WERI-Rb-1 (cell line): ENCODE measurements around the gene MAK.
"Not testable (repeated sequence)": the region's sequence is repeated elsewhere in the genome, so short reads cannot be mapped to it uniquely, and the experiment has no call there.

Source experiments
- DNase-seq: peaks from one replicate; pipeline ENCODE4 v3.0.0-alpha.2; 2020
- H3K27ac ChIP-seq: fragments of 250-450 bp; sonication (Bioruptor Pico); 2 replicates; pipeline ENCODE4 v1.5.1; 2020; ENCODE audit warnings: mild to moderate bottlenecking, moderate library complexity
- H3K27me3 ChIP-seq: fragments of 250-450 bp; sonication (Bioruptor Pico); 2 replicates; pipeline ENCODE4 v1.5.1; 2021; ENCODE audit warnings: mild to moderate bottlenecking, low read depth, moderate library complexity; ENCODE audit not compliant: insufficient read depth, severe bottlenecking
- H3K36me3 ChIP-seq: fragments of 250-450 bp; sonication (Bioruptor Pico); 2 replicates; pipeline ENCODE4 v1.5.1; 2020; ENCODE audit warnings: mild to moderate bottlenecking, moderate library complexity
- H3K4me3 ChIP-seq: 2 replicates; pipeline ENCODE4 v1.5.1; 2011; ENCODE audit warnings: low read depth, mild to moderate bottlenecking, control low read depth, low read length
- H3K9me3 ChIP-seq: fragments of 250-450 bp; sonication (Bioruptor Pico); 2 replicates; pipeline ENCODE4 v1.5.1; 2021; ENCODE audit warnings: mild to moderate bottlenecking, moderate library complexity; ENCODE audit not compliant: severe bottlenecking
- CTCF ChIP-seq: IDR thresholded peaks from 2 replicates; pipeline ENCODE4 v1.5.1; 2011; ENCODE audit warnings: low read depth, mild to moderate bottlenecking, control low read depth, inconsistent platforms, low read length

The MAK gene

GRCh38 chr6:10831609-10832008, 6.7 kb downstream of the MAK start:
- Histone ChIP-seq H3K4me3 (no peak overlapping the region), H3K27me3 (no peaks in the 10 kb centered on the region), H3K36me3 (peaks cover 94% of the 10 kb centered on the region), H3K27ac (no peak overlapping the region), H3K9me3 (peaks cover 11% of the 10 kb centered on the region)
- no peak for DNase-seq
- no peak for TF ChIP-seq CTCF

GRCh38 chr6:10824819-10825218, 13.5 kb downstream of the MAK start:
- DNase-seq, result no peak
- Histone ChIP-seq H3K4me3 (no peak overlapping the region), H3K9me3 (no peaks in the 10 kb centered on the region), H3K27me3 (no peaks in the 10 kb centered on the region), H3K27ac (no peak overlapping the region), H3K36me3 (peaks cover 95% of the 10 kb centered on the region)
- no peak for TF ChIP-seq CTCF

GRCh38 chr6:10824297-10824696, 14.0 kb downstream of the MAK start:
- TF ChIP-seq CTCF, result no peak
- no peak overlapping the region for H3K27ac ChIP-seq
- no peaks in the 10 kb centered on the region for H3K27me3 ChIP-seq
- no peaks in the 10 kb centered on the region for H3K9me3 ChIP-seq
- DNase-seq, result no peak
- peaks cover 95% of the 10 kb centered on the region for H3K36me3 ChIP-seq
- H3K4me3 ChIP-seq, result no peak overlapping the region

- peaks cover 89% of the 10 kb centered on the region for H3K36me3 ChIP-seq
- H3K9me3 ChIP-seq, H3K27me3 ChIP-seq, DNase-seq, H3K27ac ChIP-seq, H3K4me3 ChIP-seq: not testable (repeated sequence)
These were observed 24.2 kb downstream of the MAK start for GRCh38 chr6:10814176-10814575.

- H3K9me3 ChIP-seq, result no peaks in the 10 kb centered on the region
- no peak overlapping the region for H3K4me3 ChIP-seq
- TF ChIP-seq CTCF, result no peak
- no peak overlapping the region for H3K27ac ChIP-seq
- DNase-seq, result no peak
- H3K27me3 ChIP-seq, result no peaks in the 10 kb centered on the region
- peaks cover 87% of the 10 kb centered on the region for H3K36me3 ChIP-seq
These were observed 29.2 kb downstream of the MAK start for GRCh38 chr6:10809098-10809497.

GRCh38 chr6:10808376-10808775, 30.0 kb downstream of the MAK start:
- DNase-seq, result no peak
- Histone ChIP-seq H3K9me3 (no peaks in the 10 kb centered on the region), H3K27ac (no peak overlapping the region), H3K36me3 (peaks cover 87% of the 10 kb centered on the region), H3K27me3 (no peaks in the 10 kb centered on the region), H3K4me3 (no peak overlapping the region)
- TF ChIP-seq CTCF, result no peak
